MG63 (cell line): ENCODE data around the gene AMPD3. TPM values are rescaled to one million over a fixed set of nuclear protein-coding genes. Genes with fewer than 3 reads are reported as not detected.

ENCODE experiments used
- DNase-seq: peaks from one replicate; pipeline ENCODE4 v3.0.0-alpha.2; 2020
- H3K27me3 ChIP-seq: fragments of 250-450 bp; sonication (Bioruptor Pico); 2 replicates; pipeline ENCODE4 v1.5.1; 2020; ENCODE audit warnings: mild to moderate bottlenecking, moderate library complexity
- H3K36me3 ChIP-seq: fragments of 250-450 bp; sonication (Bioruptor Pico); 2 replicates; pipeline ENCODE4 v1.5.1; 2020; ENCODE audit warnings: mild to moderate bottlenecking, moderate library complexity
- H3K4me3 ChIP-seq: fragments of 250-450 bp; sonication (Bioruptor Pico); 2 replicates; pipeline ENCODE4 v1.5.1; 2020; ENCODE audit warnings: mild to moderate bottlenecking, moderate library complexity
- H3K9me3 ChIP-seq: fragments of 250-450 bp; sonication (Bioruptor Pico); 2 replicates; pipeline ENCODE4 v1.5.1; 2020; ENCODE audit warnings: mild to moderate bottlenecking, moderate library complexity
- total RNA-seq: library from RNA; depleted of rRNA; stranded (reverse); fragments of >200 nt; shearing (Covaris generic); gene quantifications from 2 replicates; pipeline ENCODE4 v1.2.3, GENCODE V29; 2014; ENCODE audit warnings: low replicate concordance

The AMPD3 gene
- total RNA-seq, 1 experiment from 2014 or later, result 1.6 TPM

DNA sequence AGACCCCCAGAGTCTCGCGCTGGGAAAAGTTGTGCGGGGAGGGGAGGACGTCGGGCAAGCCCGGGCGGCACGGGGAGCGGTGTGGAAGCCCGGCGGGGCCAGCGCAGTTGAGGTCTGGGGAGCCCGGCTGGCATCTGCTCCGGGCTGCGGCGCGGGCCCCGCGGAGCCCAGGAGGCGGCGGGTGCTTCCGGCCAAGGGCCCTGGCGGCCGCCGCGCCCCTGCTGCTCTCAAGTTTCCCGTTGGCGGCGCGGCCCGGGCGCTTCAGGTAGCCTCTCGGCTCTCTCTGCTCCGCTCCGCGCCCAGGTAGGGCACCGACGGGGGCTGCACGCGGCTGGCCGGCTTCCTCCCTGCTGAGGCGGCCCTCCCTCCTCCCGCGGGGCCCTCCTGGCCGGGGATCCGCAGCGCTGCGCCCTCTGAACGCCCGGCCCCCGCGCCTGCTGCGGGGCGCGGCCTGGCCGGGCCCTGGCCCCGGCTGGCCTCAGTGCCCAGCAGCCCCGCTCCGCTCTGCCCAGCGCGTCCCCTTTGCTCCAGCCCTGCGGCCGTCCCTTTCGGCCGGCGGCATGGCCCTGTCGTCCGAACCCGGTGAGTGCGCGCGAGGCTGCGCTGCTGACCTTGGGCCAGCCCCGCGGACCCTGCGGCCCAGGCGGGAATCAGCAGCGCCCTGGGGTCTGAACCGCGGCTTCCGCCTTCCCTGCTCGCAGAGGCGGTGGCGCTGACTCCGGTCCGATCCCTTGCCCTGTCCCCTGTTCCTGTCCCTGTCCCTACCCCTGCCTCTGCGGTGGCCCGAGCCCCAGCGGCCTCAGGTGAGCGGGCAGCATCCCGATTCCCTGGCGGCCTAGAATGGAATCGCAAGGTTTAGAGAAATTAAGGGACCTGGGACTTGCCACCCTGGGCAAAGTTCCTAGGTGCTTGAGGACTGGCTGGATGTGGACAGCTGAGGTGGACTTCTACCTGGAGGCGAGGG is 4.3 kb upstream of the AMPD3 start:
- Histone ChIP-seq H3K9me3 (no peaks in the 10 kb centered on the region), H3K27me3 (no peaks in the 10 kb centered on the region), H3K4me3 (no peak overlapping the region), H3K36me3 (no peaks in the 10 kb centered on the region)
- no peak for DNase-seq

DNA sequence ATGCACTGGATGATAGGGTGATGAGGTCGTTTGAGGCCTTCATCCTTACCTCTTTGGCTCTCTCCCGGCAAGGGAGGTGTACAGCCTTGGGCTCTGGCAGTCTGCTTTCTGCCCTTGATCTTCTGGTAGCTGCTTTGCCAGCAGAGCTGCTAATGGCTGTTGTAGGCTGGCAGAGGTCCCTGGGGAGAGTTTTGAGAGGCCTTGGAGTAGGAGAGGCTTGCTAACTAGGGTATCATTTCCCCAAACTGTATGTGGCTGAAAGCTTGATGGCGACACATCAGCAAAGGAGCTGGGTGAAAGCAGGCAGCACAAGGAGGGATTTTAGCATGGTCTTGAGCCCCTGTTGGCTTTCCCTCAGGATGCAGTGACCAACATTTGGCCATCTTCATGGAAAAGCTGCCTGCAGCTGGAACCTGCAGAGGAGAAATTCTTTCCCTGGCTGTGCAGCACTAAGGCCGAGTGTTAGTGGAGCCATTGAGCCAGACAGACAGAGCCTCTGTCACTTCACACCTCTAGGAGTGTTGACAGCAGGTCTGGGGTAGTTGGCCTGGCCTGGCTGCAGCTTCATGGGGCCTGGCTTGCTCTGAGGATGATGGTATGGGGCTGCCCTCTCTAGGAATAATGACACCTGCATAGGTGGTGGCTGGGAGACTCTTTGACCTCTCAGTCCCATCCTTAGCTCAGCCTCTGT is 3.5 kb upstream of the AMPD3 start:
- no peak overlapping the region for H3K4me3 ChIP-seq

GRCh38 chr11:10452211-10452767 is 2.8 kb upstream of the AMPD3 start:
- no peak for DNase-seq
- no peaks in the 10 kb centered on the region for H3K27me3 ChIP-seq
- H3K9me3 ChIP-seq, result no peaks in the 10 kb centered on the region
- H3K36me3 ChIP-seq, result no peaks in the 10 kb centered on the region
- no peak overlapping the region for H3K4me3 ChIP-seq

More for the DNA sequence above, 3.5 kb upstream of the AMPD3 start:
- no peak for DNase-seq
- Histone ChIP-seq H3K36me3 (no peaks in the 10 kb centered on the region), H3K27me3 (no peaks in the 10 kb centered on the region), H3K9me3 (no peaks in the 10 kb centered on the region)

DNA sequence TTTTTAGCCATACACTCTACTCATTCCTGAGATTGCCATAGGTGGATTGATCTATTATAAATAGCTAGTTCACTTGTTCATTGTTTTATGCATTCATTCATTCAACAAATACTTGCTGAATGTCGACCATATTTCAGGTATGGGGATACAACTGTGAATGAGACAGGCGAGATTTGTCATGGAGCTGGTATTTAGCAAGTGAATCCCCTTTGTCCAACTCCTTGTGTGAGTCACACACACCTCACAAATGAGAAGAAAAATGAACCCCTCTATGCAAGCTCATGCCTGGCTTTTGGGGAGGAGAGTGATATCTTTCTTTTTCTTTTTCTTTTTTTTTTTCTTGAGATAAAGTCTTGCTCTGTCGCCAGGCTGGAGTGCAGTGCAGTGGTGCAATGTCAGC is 1.8 kb upstream of the AMPD3 start:
- no peak for DNase-seq
- Histone ChIP-seq H3K27me3 (no peaks in the 10 kb centered on the region), H3K36me3 (0 out of 2 replicates have a peak, but pooled peaks cover 2% of the 10 kb centered on the region), H3K4me3 (no peak overlapping the region), H3K9me3 (no peaks in the 10 kb centered on the region)

DNA sequence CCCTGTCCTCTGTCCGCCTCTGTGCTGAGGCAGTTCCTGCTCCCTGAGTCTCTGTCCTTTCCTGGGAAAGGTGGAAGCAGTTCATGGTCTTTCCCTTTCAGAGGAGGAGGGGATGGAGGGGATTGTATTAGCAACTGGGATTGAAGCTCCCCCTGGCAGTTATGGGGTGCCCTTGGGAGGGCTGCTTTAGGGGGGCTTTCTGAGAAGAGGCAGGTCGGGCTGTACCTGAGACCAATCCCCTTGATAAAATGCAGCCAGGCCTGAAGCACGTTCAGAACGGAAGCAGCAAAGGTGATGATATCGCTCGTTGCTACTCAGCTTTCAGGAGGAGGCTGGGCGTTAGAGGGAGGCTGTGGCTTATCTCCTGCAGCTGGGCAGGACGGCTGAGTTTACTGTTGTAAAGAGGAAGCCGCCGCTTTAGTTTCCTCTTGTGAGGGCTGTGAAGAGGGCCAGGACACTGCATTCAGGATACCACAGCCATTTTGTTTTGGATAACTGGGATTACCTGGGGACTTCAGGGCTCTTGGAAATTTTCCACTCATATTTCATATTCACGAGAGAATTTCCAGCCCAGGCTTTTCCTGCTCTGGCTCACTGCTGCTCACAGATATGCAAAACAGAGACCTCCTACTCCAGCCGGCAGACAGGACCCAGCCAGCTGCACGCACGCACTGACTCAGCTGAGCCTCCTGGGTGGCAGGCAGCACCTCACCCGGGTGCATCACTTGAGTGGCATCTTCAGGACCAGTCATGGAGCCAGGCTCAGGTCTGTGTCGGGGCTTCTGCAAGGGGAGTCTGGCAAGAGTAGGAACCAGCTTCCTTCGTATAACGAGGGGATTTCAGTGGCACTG is 798 bp downstream of the AMPD3 start:
- H3K27me3 ChIP-seq, result no peaks in the 10 kb centered on the region
- peak overlapping the region; percentile 44 for H3K4me3 ChIP-seq
- H3K36me3 ChIP-seq, result peaks cover 2% of the 10 kb centered on the region; the same call in 1 of the 2 replicates
- H3K9me3 ChIP-seq, result no peaks in the 10 kb centered on the region
- DNase-seq, result peak; percentile 89

DNA sequence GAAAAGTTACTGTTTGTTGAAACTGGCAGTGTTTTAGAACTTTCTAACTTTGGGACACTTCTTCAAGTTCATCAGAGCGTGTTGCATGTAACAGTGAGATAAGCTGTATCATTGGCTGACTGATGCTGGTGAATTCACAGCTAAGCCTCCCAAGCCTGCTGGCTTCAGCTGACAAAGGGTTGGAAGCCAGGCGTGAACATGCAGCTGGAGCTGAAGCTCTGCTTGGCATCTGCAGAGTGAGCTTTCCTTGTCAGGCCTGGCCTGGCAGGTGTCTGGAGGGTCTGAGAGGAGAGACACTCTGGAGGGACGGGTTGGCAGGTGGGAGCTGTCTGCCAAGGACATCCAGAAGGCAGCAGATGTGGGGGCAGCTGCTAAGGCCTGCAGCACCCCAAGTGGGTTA is 1.5 kb downstream of the AMPD3 start:
- Histone ChIP-seq H3K4me3 (peak overlapping the region; percentile 44), H3K36me3 (peaks cover 3% of the 10 kb centered on the region; the same call in 1 of the 2 replicates), H3K9me3 (no peaks in the 10 kb centered on the region), H3K27me3 (no peaks in the 10 kb centered on the region)
- peak; percentile 18 for DNase-seq

DNA sequence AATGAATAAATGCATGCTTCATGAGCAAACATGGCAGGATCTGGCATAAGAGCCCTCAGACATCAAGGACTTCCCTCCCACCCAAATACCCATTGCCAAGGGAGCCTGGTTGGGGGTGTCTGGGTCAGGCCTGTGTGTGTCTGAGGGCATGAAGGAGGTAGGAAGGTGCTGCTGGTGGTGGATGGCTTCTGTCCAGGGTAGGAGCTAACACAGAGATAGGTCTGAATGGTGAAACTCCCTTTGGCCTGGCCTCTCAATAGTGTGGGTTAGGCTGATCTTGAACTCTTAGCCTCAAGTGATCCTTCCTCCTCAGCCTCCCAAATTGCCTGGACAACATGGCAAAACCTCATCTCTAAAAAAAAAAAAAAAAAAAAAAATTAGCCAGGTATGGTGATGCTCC is 2.8 kb downstream of the AMPD3 start:
- H3K27me3 ChIP-seq, result no peaks in the 10 kb centered on the region
- no peak for DNase-seq
- peaks cover 15% of the 10 kb centered on the region for H3K36me3 ChIP-seq
- no peaks in the 10 kb centered on the region for H3K9me3 ChIP-seq
- no peak overlapping the region for H3K4me3 ChIP-seq

- no peaks in the 10 kb centered on the region for H3K27me3 ChIP-seq
- no peak overlapping the region for H3K4me3 ChIP-seq
- no peaks in the 10 kb centered on the region for H3K9me3 ChIP-seq
- DNase-seq, result no peak
- peaks cover 23% of the 10 kb centered on the region for H3K36me3 ChIP-seq
Measured at GRCh38 chr11:10459029-10459970, 4.2 kb downstream of the AMPD3 start.

GRCh38 chr11:10460611-10461275 is 5.7 kb downstream of the AMPD3 start:
- no peak overlapping the region for H3K4me3 ChIP-seq
- H3K27me3 ChIP-seq, result no peaks in the 10 kb centered on the region
- peaks cover 32% of the 10 kb centered on the region for H3K36me3 ChIP-seq
- DNase-seq, result no peak
- 0 out of 2 replicates have a peak, but pooled peaks cover 2% of the 10 kb centered on the region for H3K9me3 ChIP-seq

GRCh38 chr11:10461276-10461790 is 6.3 kb downstream of the AMPD3 start:
- DNase-seq, result no peak
- Histone ChIP-seq H3K4me3 (no peak overlapping the region), H3K9me3 (0 out of 2 replicates have a peak, but pooled peaks cover 2% of the 10 kb centered on the region), H3K36me3 (peaks cover 32% of the 10 kb centered on the region), H3K27me3 (no peaks in the 10 kb centered on the region)

DNA sequence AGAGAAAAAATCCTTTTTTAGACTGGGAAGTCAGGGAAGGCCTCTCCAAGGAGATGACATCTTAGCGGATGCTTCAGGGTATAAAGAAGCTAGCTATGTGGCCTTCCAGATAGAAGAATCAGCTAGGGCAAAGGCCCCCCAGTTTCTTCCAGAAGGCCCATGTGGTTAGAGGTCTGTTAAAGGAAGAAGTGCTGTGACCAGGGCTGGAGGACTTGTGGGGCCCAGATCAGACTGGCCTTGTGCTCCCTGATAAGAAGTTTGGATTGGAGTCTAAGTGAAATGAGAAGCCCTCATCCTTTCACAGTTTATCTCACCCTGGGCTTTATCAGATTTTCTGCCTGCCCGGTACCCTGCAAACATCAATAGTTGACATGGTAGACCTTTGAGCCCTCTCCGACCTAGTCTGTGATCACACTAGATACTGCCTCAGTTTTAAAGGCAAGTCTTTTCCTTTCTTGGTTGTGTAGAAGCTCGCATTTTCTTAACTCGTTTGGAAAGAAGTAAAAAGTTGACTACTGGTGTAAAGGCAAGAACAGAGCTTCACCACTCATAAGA is 7.8 kb downstream of the AMPD3 start:
- H3K36me3 ChIP-seq, result peaks cover 32% of the 10 kb centered on the region
- 0 out of 2 replicates have a peak, but pooled peaks cover 2% of the 10 kb centered on the region for H3K9me3 ChIP-seq
- H3K4me3 ChIP-seq, result no peak overlapping the region
- DNase-seq, result no peak
- H3K27me3 ChIP-seq, result no peaks in the 10 kb centered on the region

DNA sequence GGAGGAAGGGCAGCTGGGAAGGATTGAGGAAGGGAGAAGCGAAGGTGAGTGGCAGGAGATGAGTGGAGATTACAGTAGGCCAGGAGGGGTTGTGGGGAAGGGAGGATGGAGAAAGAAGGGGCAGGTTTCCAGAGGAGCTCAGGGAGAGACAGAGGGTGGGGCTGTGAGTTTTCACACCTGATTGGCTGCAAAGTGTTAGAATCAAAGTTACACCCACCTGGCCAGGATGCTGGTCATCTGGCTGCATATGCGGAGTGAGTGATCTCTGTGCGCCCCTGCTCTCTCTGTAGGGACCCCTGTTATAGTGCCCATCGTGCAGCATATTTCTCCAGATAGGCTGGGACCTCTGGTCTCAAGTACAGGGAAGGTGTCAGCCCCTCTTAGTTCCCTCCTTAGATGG is 18.3 kb downstream of the AMPD3 start:
- DNase-seq, result no peak
- no peaks in the 10 kb centered on the region for H3K27me3 ChIP-seq
- peaks cover 5% of the 10 kb centered on the region for H3K9me3 ChIP-seq
- no peak overlapping the region for H3K4me3 ChIP-seq
- H3K36me3 ChIP-seq, result no peaks in the 10 kb centered on the region; the same call in 1 of the 2 replicates

GRCh38 chr11:10474551-10474950 is 19.5 kb downstream of the AMPD3 start:
- Histone ChIP-seq H3K9me3 (no peaks in the 10 kb centered on the region), H3K27me3 (no peaks in the 10 kb centered on the region), H3K4me3 (no peak overlapping the region), H3K36me3 (no peaks in the 10 kb centered on the region; the same call in 1 of the 2 replicates)
- no peak for DNase-seq

- Histone ChIP-seq H3K4me3 (no peak overlapping the region), H3K27me3 (no peaks in the 10 kb centered on the region), H3K36me3 (no peaks in the 10 kb centered on the region; the same call in 1 of the 2 replicates), H3K9me3 (no peaks in the 10 kb centered on the region)
- DNase-seq, result no peak
Measured at GRCh38 chr11:10476342-10476741, 21.3 kb downstream of the AMPD3 start.
